Small intestine (tissue), 7 donors: ENCODE data around the gene FDX1. TPM values are rescaled to one million over a fixed set of nuclear protein-coding genes. Genes with fewer than 3 reads are reported as not detected.

ENCODE experiments used
- DNase-seq, 2 donors: peaks; one replicate each; pipeline versions ENCODE4 v3.0.0 to v3.0.0-alpha.2; 2013
- FAIRE-seq: peaks from 2 replicates; lab custom pipeline; 2012; peaks lifted over from hg19 to GRCh38; lab: Jason Lieb, UNC
- H3K27ac ChIP-seq, 3 donors: one replicate each; pipeline ENCODE4 v1.5.1; 2013; ENCODE audit warnings: low read length in 2 of 3, mild to moderate bottlenecking in 2 of 3, control low read depth in 1 of 3, inconsistent platforms in 1 of 3, low read depth in 1 of 3, moderate library complexity in 1 of 3
- H3K27me3 ChIP-seq, 3 donors: one replicate each; pipeline ENCODE4 v1.6.1; 2013; ENCODE audit warnings: low read length in 3 of 3, inconsistent platforms in 1 of 3; ENCODE audit not compliant: control insufficient read depth in 3 of 3, insufficient read depth in 3 of 3
- H3K36me3 ChIP-seq, 3 donors: one replicate each; pipeline ENCODE4 v1.6.1; 2013; ENCODE audit warnings: low read length in 3 of 3, inconsistent platforms in 1 of 3, low read depth in 1 of 3, mild to moderate bottlenecking in 1 of 3, moderate library complexity in 1 of 3; ENCODE audit not compliant: control insufficient read depth in 3 of 3, insufficient read depth in 2 of 3
- H3K4me1 ChIP-seq, 3 donors: one replicate each; pipeline ENCODE4 v1.6.1; 2013; ENCODE audit warnings: low read length in 2 of 3, inconsistent platforms in 1 of 3, low read depth in 1 of 3, mild to moderate bottlenecking in 1 of 3, moderate library complexity in 1 of 3; ENCODE audit not compliant: control insufficient read depth in 3 of 3, insufficient read depth in 2 of 3
- H3K4me3 ChIP-seq, 3 donors: one replicate each; pipeline ENCODE4 v1.5.1; 2013; ENCODE audit warnings: low read length in 3 of 3, control low read depth in 1 of 3, inconsistent platforms in 1 of 3, low read depth in 1 of 3, mild to moderate bottlenecking in 1 of 3, moderate library complexity in 1 of 3
- H3K9me3 ChIP-seq, 2 donors: one replicate each; pipeline ENCODE4 v1.6.1; 2013; ENCODE audit warnings: low read depth in 1 of 2, low read length in 1 of 2; ENCODE audit not compliant: control insufficient read depth in 2 of 2, insufficient read depth in 1 of 2
- WGBS, 3 donors: extraction: QIAGEN DNeasy Blood & Tissue Kit; methylation state at CpG; one replicate each; pipeline ENCODE4 v1.1.7; 2013; 5-methylcytosine and 5-hydroxymethylcytosine counted together
- polyA plus RNA-seq, 4 donors: library from polyadenylated mRNA; stranded (reverse) in 3 of 4; unstranded in 1 of 4; fragments of 200-250 nt in 3 of 4; fragments of 120-200 nt in 1 of 4; gene quantifications; one replicate each; pipeline versions ENCODE4 v1.2.1 to v1.2.3, GENCODE V29; 2013
- donor health status: healthy with polysubstance abuse.
- donor health status: control.
- donor health status: control.
- donor health status: Bipolar disorder and iron deficiency.
- donor health status: healthy.

Gene FDX1
- polyA plus RNA-seq, 4 donors: 20.4 to 47.0 (median 33.2) TPM

DNA sequence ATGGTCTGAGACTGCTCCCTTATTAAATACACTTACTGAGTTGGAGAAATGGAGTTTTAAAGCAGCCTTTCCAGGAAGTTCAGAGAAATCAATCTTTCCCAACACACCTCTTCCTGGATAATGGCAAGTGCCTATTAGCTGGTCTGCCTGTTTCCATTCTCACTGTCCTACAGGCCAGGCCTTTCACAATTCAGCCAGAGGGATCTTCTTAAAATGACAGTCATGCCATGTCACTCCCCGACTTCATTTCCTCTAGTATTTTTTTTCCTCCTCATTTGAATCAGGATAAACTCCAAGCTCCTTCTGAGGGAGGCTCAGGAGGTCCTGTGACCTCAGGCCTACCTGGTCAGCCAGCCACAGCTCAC lies 62.6 kb downstream of the FDX1 start:
- H3K4me1 ChIP-seq: no peaks in the 10 kb centered on the region
- DNase-seq: no peak
- H3K36me3 ChIP-seq: no peaks in the 10 kb centered on the region
- H3K4me3 ChIP-seq: no peak overlapping the region
- peaks cover 0 to 2% of the 10 kb centered on the region in 2 donors for H3K9me3 ChIP-seq
- H3K27ac ChIP-seq: no peak overlapping the region
- H3K27me3 ChIP-seq: no peaks in the 10 kb centered on the region
- no peak for FAIRE-seq
- 79 to 89% (median 81%) methylated on average over 1 of the region's 1 CpG for WGBS, 3 donors

DNA sequence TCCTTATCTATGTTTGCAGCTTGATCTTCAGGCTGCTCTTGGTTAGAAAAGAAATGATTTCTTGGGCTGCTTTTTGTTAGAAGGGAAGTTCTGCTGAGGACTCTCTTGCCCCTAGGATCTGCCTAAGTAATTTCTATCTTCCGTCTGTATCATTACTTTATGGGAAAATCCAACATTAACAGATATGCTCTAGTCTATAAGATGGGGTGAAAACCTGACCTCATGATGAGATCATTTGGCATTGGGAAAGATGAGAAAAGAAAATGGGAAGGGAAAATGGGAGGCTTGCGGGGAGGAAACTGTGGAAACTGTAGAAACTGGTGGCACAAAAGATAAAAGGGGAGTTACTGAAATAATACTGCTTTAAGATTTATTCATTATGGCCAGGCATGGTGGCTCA lies 63.6 kb downstream of the FDX1 start:
- FAIRE-seq (no peak), DNase-seq (no peak)
- Histone ChIP-seq H3K36me3 (no peaks in the 10 kb centered on the region), H3K27me3 (no peaks in the 10 kb centered on the region), H3K9me3 (peaks cover 0 to 2% of the 10 kb centered on the region in 2 donors), H3K4me1 (no peaks in the 10 kb centered on the region), H3K27ac (no peak overlapping the region), H3K4me3 (no peak overlapping the region)
- 89 to 100% (median 93%) methylated on average over 2 of the region's 2 CpGs for WGBS, 3 donors

DNA sequence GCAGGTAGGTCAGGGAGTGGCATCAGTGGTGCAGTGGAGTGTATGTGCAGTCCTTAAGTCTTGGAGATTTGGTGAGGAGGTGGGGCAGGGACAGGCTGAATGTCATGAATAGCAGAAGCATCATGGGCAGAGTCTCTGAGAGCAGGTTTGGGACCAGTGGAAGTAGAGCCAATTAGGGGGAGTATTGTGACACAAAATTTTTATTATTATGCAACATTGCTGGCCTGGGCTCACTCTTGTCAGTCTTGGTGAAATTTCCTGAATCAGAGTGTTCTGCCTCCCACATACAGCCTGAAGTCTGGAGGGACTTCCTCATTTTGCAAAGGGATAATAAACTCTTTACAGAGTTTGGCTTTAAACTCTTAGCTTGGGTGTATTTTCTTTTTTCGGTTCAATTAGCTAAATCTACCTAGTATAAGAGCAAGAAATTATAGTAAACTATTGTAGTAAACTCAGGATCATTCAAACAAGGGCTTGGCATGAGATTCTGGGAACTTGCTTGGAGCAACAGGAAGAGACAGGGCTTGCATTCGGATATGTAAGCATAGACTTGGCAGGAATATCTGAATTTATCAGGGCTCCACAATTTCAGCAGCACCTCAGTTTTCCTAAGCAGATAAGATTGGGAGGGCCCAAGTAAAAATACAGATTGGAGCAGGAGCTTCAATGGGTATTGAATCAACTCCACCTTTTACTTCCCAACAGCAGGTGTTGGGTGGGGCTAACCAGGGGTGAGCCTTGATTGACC lies 67.7 kb downstream of the FDX1 start:
- H3K9me3 ChIP-seq: peaks cover 0 to 5% of the 10 kb centered on the region in 2 donors
- no peaks in the 10 kb centered on the region for H3K27me3 ChIP-seq
- no peak for FAIRE-seq
- DNase-seq: no peak
- H3K4me3 ChIP-seq: no peak overlapping the region
- 18 to 42% (median 34%) methylated on average over 2 of the region's 2 CpGs for whole genome bisulfite sequencing, 3 donors
- H3K27ac ChIP-seq: no peak overlapping the region
- no peaks in the 10 kb centered on the region for H3K4me1 ChIP-seq
- no peaks in the 10 kb centered on the region for H3K36me3 ChIP-seq

DNA sequence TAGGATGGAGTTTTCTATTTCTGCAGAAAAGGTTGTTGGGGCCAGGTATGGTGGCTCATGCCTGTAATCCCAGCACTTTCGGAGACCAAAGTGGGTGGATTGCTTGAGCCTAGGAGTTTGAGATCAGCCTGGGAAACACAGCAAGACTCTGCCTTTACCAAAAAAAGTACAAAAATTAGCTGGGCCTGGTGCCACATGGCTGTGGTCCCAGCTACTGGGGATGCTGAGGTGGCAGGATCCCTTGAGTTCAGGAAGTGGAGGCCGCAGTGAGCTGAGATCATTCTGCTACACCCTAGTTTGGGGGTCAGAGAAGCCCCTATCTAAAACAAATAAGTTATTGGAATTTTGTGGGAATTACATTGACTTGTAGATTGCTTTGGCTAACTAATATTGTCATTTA lies 71.7 kb downstream of the FDX1 start:
- H3K4me1 ChIP-seq: no peaks in the 10 kb centered on the region

DNA sequence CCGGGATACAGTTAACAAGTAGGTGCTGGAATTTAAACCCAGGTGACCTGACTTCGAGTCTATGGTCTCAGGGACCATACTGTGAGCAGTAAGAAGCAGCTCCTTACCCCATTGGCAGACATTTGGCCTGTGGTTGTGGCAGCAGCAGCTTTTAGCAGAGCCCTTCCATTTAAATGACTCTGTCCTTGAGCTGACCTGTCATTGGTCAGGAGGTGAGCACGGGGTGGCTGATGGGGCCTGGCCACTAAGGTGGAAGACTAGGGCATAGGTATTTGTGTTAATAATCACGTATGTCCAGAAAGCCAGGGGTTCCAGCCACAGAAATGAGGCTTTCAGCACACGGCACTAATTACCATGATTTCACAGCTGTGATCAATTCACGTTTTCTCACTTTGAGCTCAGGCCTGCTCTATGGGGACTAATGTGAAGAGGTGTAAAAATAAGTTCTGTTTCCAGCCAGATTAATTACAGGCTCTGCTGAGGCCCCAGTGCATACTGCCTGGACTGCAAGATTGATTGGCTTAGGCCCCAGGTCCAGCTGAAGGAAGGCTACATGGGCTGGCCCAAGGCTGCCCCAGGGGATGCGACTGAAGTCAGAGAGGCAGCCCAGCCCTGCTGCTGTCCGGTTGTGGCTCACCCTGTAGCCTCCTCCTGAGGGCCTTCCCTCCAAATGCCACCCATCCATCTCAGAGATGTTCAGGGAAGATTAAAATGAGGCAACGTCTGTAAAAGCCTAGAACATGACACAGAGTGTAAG lies 76.0 kb downstream of the FDX1 start:
- no peaks in the 10 kb centered on the region for H3K27me3 ChIP-seq
- FAIRE-seq: no peak

More for the DNA sequence above, 71.7 kb downstream of the FDX1 start:
- 91 to 95% (median 93%) methylated on average over 2 of the region's 2 CpGs for WGBS, 3 donors
- FAIRE-seq (no peak), DNase-seq (no peak)
- peaks cover 0 to 3% of the 10 kb centered on the region in 2 donors for H3K9me3 ChIP-seq
- no peak overlapping the region for H3K27ac ChIP-seq
- H3K4me3 ChIP-seq: no peak overlapping the region
- no peaks in the 10 kb centered on the region for H3K36me3 ChIP-seq
- H3K27me3 ChIP-seq: no peaks in the 10 kb centered on the region

DNA sequence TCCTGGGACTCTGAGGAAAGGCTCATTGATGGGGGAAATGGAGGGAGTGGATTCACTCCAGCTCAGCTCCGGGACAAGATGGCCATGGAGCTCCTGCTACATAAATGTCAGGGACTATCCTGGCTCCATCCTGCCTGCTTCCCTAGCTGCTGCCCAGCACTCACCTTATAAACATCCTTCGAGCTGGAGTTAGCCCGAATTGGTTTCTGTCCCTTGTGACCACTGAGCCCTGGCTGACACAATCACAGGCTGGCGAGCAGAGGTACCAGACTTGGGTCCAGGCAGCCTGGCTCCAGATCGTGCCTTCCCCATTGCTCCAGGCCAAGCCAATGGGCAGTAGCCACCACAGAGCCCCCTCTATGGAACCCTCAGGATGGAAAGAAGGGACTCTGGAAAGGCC lies 77.6 kb downstream of the FDX1 start:
- Histone ChIP-seq H3K4me1 (no peaks in the 10 kb centered on the region), H3K27me3 (no peaks in the 10 kb centered on the region), H3K27ac (no peak overlapping the region), H3K36me3 (no peaks in the 10 kb centered on the region), H3K4me3 (no peak overlapping the region), H3K9me3 (no peaks in the 10 kb centered on the region)
- DNase-seq (no peak), FAIRE-seq (no peak)
- WGBS, 3 donors: 92 to 93% (median 92%) methylated on average over 5 of the region's 5 CpGs

More for the DNA sequence above, 76.0 kb downstream of the FDX1 start:
- 72 to 80% (median 75%) methylated on average over 9 of the region's 9 CpGs for WGBS, 3 donors
- H3K4me1 ChIP-seq: no peaks in the 10 kb centered on the region
- H3K9me3 ChIP-seq: peaks cover 0 to 3% of the 10 kb centered on the region in 2 donors
- H3K4me3 ChIP-seq: no peak overlapping the region
- H3K27ac ChIP-seq: no peak overlapping the region
- H3K36me3 ChIP-seq: no peaks in the 10 kb centered on the region
- DNase-seq: no peak

DNA sequence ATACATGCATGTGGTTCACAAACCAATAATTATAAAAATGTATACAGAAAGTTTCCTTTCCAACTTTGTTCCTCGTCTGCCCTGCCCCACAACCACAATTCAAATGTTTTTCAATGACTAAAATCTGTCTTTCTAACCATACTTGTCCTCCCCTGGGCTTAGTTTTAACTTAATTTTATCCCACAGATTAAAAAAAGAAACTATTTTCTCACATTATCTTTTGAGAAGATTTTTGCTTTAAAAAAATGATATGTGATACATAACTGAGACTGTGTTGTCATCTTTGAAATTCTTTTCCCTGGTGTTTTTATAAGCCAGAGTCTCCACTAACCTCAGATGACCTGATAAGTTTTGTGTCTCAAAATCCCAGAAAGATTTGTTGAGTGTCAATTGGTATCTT lies 79.0 kb downstream of the FDX1 start:
- Histone ChIP-seq H3K27me3 (no peaks in the 10 kb centered on the region), H3K4me1 (no peaks in the 10 kb centered on the region), H3K9me3 (no peaks in the 10 kb centered on the region), H3K27ac (no peak overlapping the region), H3K4me3 (no peak overlapping the region), H3K36me3 (no peaks in the 10 kb centered on the region)
- 61 to 77% (median 70%) methylated on average over 1 of the region's 1 CpG for WGBS, 3 donors
- DNase-seq (no peak), FAIRE-seq (no peak)

DNA sequence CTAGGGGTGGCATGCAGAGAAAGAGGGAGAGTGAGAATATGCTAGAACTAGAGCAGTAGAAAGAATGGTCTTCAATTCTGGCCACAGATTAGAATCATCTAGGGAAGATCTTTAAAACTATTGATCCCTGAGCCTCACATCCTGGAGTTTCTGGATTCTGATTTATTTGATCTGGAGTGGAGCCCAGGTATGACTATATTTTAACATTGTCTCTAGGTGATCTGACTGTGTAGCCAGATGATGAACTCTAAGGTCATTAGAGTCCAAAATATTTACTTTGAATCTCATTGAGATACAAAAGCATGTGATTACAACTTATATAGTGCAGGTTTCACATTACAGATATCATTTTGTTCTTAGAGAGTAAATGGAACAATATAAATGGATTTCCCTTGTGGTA lies 79.7 kb downstream of the FDX1 start:
- no peaks in the 10 kb centered on the region for H3K4me1 ChIP-seq
- FAIRE-seq: no peak
- H3K27me3 ChIP-seq: no peaks in the 10 kb centered on the region
- H3K36me3 ChIP-seq: no peaks in the 10 kb centered on the region
- H3K4me3 ChIP-seq: no peak overlapping the region
- DNase-seq: no peak
- no peak overlapping the region for H3K27ac ChIP-seq
- no peaks in the 10 kb centered on the region for H3K9me3 ChIP-seq
